Measurements from ENCODE around the gene CORO1C. TPM values are rescaled to one million over a fixed set of nuclear protein-coding genes. Genes with fewer than 3 reads are reported as not detected.

Gene CORO1C
- total and polyA plus RNA-seq, 10 donors = 12.0 to 119 (median 74.8) TPM

GRCh38 chr12:108667349-108667748 lies 64.0 kb downstream of the CORO1C start:
- Histone ChIP-seq H3K27ac (peak overlapping the region in 7 of 8 donors; percentile 47 to 90 (median 85)), H3K36me3 (peaks cover 0 to 2% (median 0%) of the 10 kb centered on the region in 6 donors), H3K27me3 (replicated peaks in 1 of 7) (no peaks in the 10 kb centered on the region), H3K4me1 (peaks cover 35 to 65% (median 58%) of the 10 kb centered on the region in 6 donors), H3K4me3 (no peak overlapping the region), H3K9me3 (no peaks in the 10 kb centered on the region)
- intact Hi-C loops (cut with DNase I; ENCODE audit: low total_unique reads) = loop anchor here (5.0 to 10.0 kb wide), 4 partner anchors 67 to 427 kb away; partner anchors contain the start of genes ALKBH2, CORO1C, ISCU and SART3
- 24 to 49% (median 33%) methylated on average over 2 of the region's 2 CpGs for WGBS, 5 donors
- TF ChIP-seq, protein P1, sequence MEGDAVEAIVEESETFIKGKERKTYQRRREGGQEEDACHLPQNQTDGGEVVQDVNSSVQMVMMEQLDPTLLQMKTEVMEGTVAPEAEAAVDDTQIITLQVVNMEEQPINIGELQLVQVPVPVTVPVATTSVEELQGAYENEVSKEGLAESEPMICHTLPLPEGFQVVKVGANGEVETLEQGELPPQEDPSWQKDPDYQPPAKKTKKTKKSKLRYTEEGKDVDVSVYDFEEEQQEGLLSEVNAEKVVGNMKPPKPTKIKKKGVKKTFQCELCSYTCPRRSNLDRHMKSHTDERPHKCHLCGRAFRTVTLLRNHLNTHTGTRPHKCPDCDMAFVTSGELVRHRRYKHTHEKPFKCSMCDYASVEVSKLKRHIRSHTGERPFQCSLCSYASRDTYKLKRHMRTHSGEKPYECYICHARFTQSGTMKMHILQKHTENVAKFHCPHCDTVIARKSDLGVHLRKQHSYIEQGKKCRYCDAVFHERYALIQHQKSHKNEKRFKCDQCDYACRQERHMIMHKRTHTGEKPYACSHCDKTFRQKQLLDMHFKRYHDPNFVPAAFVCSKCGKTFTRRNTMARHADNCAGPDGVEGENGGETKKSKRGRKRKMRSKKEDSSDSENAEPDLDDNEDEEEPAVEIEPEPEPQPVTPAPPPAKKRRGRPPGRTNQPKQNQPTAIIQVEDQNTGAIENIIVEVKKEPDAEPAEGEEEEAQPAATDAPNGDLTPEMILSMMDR (IDR thresholded peaks at IDR 0.05 in 8 of 11, conservative IDR thresholded peaks at IDR 0.05 in 3 of 11) = no peak
- TF ChIP-seq POLR2A (IDR thresholded peaks at IDR 0.05) (no peak), POLR2AphosphoS5 (IDR thresholded peaks at IDR 0.05) (no peak)
- no peak for DNase-seq

- peaks cover 35 to 65% (median 58%) of the 10 kb centered on the region in 6 donors for H3K4me1 ChIP-seq
- intact Hi-C loops (cut with DNase I; ENCODE audit: low total_unique reads) = loop anchor here (5.0 to 10.0 kb wide), 4 partner anchors 68 to 428 kb away; partner anchors contain the start of genes ALKBH2, CORO1C, ISCU and SART3
- peak in 2 of 3 donors; percentile 9 to 27 for TF ChIP-seq POLR2AphosphoS5 (IDR thresholded peaks at IDR 0.05)
- TF ChIP-seq POLR2A (IDR thresholded peaks at IDR 0.05) = no peak
- H3K4me3 ChIP-seq = no peak overlapping the region
- no peaks in the 10 kb centered on the region for H3K9me3 ChIP-seq
- H3K27ac ChIP-seq = peak overlapping the region in 7 of 8 donors; percentile 47 to 90 (median 85)
- WGBS, 5 donors = 50 to 73% (median 56%) methylated on average over 3 of the region's 3 CpGs
- H3K27me3 ChIP-seq (replicated peaks in 1 of 7) = no peaks in the 10 kb centered on the region
- H3K36me3 ChIP-seq = peaks cover 0 to 6% (median 0%) of the 10 kb centered on the region in 6 donors
- DNase-seq = peak; percentile 69
These were observed 64.9 kb downstream of the CORO1C start for GRCh38 chr12:108666401-108666881.

GRCh38 chr12:108665608-108666202 lies 65.6 kb downstream of the CORO1C start:
- H3K4me1 ChIP-seq = peaks cover 35 to 65% (median 58%) of the 10 kb centered on the region in 6 donors

GRCh38 chr12:108664338-108665258 lies 66.7 kb downstream of the CORO1C start:
- 2 to 11% (median 8%) methylated on average over 5 of the region's 5 CpGs for WGBS, 5 donors
- H3K9me3 ChIP-seq = no peaks in the 10 kb centered on the region
- no peaks in the 10 kb centered on the region for H3K27me3 ChIP-seq (replicated peaks in 1 of 7)
- TF ChIP-seq POLR2A (IDR thresholded peaks at IDR 0.05) (no peak), POLR2AphosphoS5 (IDR thresholded peaks at IDR 0.05) (peak in 1 of 3 donors; percentile 88)
- TF ChIP-seq, protein P1 (IDR thresholded peaks at IDR 0.05 in 8 of 11, conservative IDR thresholded peaks at IDR 0.05 in 3 of 11) = peak; percentile 87 to 99 (median 95)
- H3K27ac ChIP-seq = peak overlapping the region; percentile 30 to 90 (median 87)
- DNase-seq = peak; percentile 90
- H3K4me1 ChIP-seq = peaks cover 35 to 72% (median 61%) of the 10 kb centered on the region in 6 donors
- peak overlapping the region in 1 of 8 donors; percentile 44 for H3K4me3 ChIP-seq
- H3K36me3 ChIP-seq = peaks cover 0 to 13% (median 0%) of the 10 kb centered on the region in 6 donors
- intact Hi-C loops (cut with DNase I; ENCODE audit: low total_unique reads) = loop anchor here (5.0 to 10.0 kb wide), 5 partner anchors 70 to 430 kb away; partner anchors contain the start of genes ALKBH2, CORO1C, ISCU and SART3

More at GRCh38 chr12:108665608-108666202, 65.6 kb downstream of the CORO1C start:
- no peak for DNase-seq
- intact Hi-C loops (cut with DNase I; ENCODE audit: low total_unique reads) = loop anchor here (5.0 to 10.0 kb wide), 4 partner anchors 69 to 429 kb away; partner anchors contain the start of genes ALKBH2, CORO1C, ISCU and SART3
- Histone ChIP-seq H3K4me3 (no peak overlapping the region), H3K9me3 (no peaks in the 10 kb centered on the region), H3K36me3 (peaks cover 0 to 7% (median 0%) of the 10 kb centered on the region in 6 donors), H3K27ac (peak overlapping the region in 7 of 8 donors; percentile 83 to 90 (median 88)), H3K27me3 (replicated peaks in 1 of 7) (no peaks in the 10 kb centered on the region)
- TF ChIP-seq POLR2A (IDR thresholded peaks at IDR 0.05) (no peak), POLR2AphosphoS5 (IDR thresholded peaks at IDR 0.05) (no peak)
- TF ChIP-seq, protein P1 (IDR thresholded peaks at IDR 0.05 in 8 of 11, conservative IDR thresholded peaks at IDR 0.05 in 3 of 11) = no peak
- 68 to 91% (median 78%) methylated on average over 6 of the region's 6 CpGs for WGBS, 5 donors

All from spleen (tissue), 11 donors.